ENCODE data around the gene SFXN3. TPM values are rescaled to one million over a fixed set of nuclear protein-coding genes. Genes with fewer than 3 reads are reported as not detected.

Gene SFXN3
- total RNA-seq, 1 donor from 2014 or later, result 37.3 TPM

GRCh38 chr10:101087376-101087775, 56.3 kb downstream of the SFXN3 start:
- H3K27ac Mint-ChIP-seq, result no peak overlapping the region
- peaks cover 52% of the 10 kb centered on the region for H3K27me3 Mint-ChIP-seq
- no peaks in the 10 kb centered on the region for H3K36me3 Mint-ChIP-seq (ENCODE audit: low read depth)
- intact Hi-C loops (cut with micrococcal nuclease), result no loop called here
- H3K4me1 Mint-ChIP-seq, result no peaks in the 10 kb centered on the region
- no peaks in the 10 kb centered on the region for H3K9me3 Mint-ChIP-seq
- no peak for DNase-seq
- H3K4me3 Mint-ChIP-seq, result no peak overlapping the region

DNA sequence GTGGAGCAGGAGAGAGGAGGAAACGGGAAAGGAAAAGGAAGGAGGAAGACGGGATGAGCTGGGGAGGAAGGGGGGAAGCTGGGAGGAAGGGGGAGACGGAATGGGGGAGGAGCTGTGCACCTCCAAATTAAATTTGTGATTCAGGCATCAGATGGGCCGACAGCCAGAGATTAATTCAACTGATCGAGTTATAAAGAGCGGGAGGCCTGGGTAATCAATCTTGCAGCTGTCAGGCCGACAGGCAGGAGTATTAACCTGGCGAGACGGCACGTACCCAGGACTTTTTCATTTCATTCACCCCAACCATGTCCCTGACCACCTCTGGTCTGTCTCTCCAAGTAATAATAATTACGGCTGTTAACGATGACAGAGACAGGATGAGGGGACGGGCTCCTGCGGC, 56.9 kb downstream of the SFXN3 start:
- Mint-ChIP-seq H3K27me3 (peaks cover 51% of the 10 kb centered on the region), H3K4me1 (no peaks in the 10 kb centered on the region), H3K4me3 (no peak overlapping the region), H3K27ac (no peak overlapping the region), H3K36me3 (ENCODE audit: low read depth) (no peaks in the 10 kb centered on the region), H3K9me3 (no peaks in the 10 kb centered on the region)
- DNase-seq, result no peak
- intact Hi-C loops (cut with micrococcal nuclease), result no loop called here

- Mint-ChIP-seq H3K27ac (no peak overlapping the region), H3K36me3 (ENCODE audit: low read depth) (no peaks in the 10 kb centered on the region), H3K27me3 (peaks cover 47% of the 10 kb centered on the region), H3K4me1 (no peaks in the 10 kb centered on the region), H3K9me3 (no peaks in the 10 kb centered on the region), H3K4me3 (no peak overlapping the region)
- intact Hi-C loops (cut with micrococcal nuclease), result no loop called here
- DNase-seq, result no peak
Measured at GRCh38 chr10:101089520-101090299, 58.7 kb downstream of the SFXN3 start.

GRCh38 chr10:101090597-101090996, 59.6 kb downstream of the SFXN3 start:
- intact Hi-C loops (cut with micrococcal nuclease), result no loop called here
- H3K4me3 Mint-ChIP-seq, result no peak overlapping the region
- no peaks in the 10 kb centered on the region for H3K36me3 Mint-ChIP-seq (ENCODE audit: low read depth)
- DNase-seq, result no peak
- H3K4me1 Mint-ChIP-seq, result peaks cover 2% of the 10 kb centered on the region
- peaks cover 41% of the 10 kb centered on the region for H3K27me3 Mint-ChIP-seq
- H3K27ac Mint-ChIP-seq, result no peak overlapping the region
- H3K9me3 Mint-ChIP-seq, result no peaks in the 10 kb centered on the region

Other genes starting within 250 kb of the SFXN3 start
- gene SLF2, start 118.3 kb upstream of the SFXN3 start, total RNA-seq, result 34.9 and 35.3 TPM in 2 replicates
- 1.4 and 1.8 TPM in 2 replicates for gene SEMA4G, start 61.7 kb upstream of the SFXN3 start, total RNA-seq
- gene MRPL43, start 43.7 kb upstream of the SFXN3 start, total RNA-seq, result 53.4 and 59.5 TPM in 2 replicates
- gene TWNK, start 43.7 kb upstream of the SFXN3 start, total RNA-seq, result 41.1 and 42.1 TPM in 2 replicates
- 21.8 and 22.7 TPM in 2 replicates for gene LZTS2, start 31.4 kb upstream of the SFXN3 start, total RNA-seq
- gene PDZD7, start 105 bp upstream of the SFXN3 start, total RNA-seq, result 0.38 and 0.93 TPM in 2 replicates
- 0.78 and 0.79 TPM in 2 replicates for gene KAZALD1, start 30.8 kb downstream of the SFXN3 start, total RNA-seq
- gene TLX1, start 100.1 kb downstream of the SFXN3 start, total RNA-seq, result not detected in 2 replicates
- gene LBX1, start 198.2 kb downstream of the SFXN3 start, total RNA-seq, result not detected in 2 replicates